ENCODE measurements around the gene DDX25.

DDX25 gene

GRCh38 chr11:125978181-125978716 lies 73.9 kb downstream of the DDX25 start:
- no peak for DNase-seq

All from C1 segment of cervical spinal cord (tissue), 14 donors.